Measurements from ENCODE around the gene GNAQ. TPM values are rescaled to one million over a fixed set of nuclear protein-coding genes. Genes with fewer than 3 reads are reported as not detected.
"Not testable (repeated sequence)": the region's sequence is repeated elsewhere in the genome, so short reads cannot be mapped to it uniquely, and the experiment has no call there.

GNAQ gene
- total and polyA plus RNA-seq, 2 donors (not counting 1 experiment from before 2014, with no cell fraction given): 30.4 to 74.3 TPM

GRCh38 chr9:77881111-77881510 lies 150.5 kb downstream of the GNAQ start:
- H3K79me2 ChIP-seq (ENCODE audit: control insufficient read depth, insufficient read depth, low read length): no peaks in the 10 kb centered on the region

GRCh38 chr9:77879437-77879943 lies 152.1 kb downstream of the GNAQ start:
- H3K4me1 ChIP-seq (ENCODE audit: control insufficient read depth, extremely low read depth, insufficient read depth, low read length): no peaks in the 10 kb centered on the region
- H2AFZ ChIP-seq (ENCODE audit: low read length): no peak overlapping the region
- no peaks in the 10 kb centered on the region for H4K20me1 ChIP-seq (ENCODE audit: control insufficient read depth, extremely low read depth, insufficient read depth, low read length)
- no peaks in the 10 kb centered on the region for H3K9me3 ChIP-seq (ENCODE audit: control insufficient read depth, insufficient read depth, low read depth, low read length)
- TF ChIP-seq CTCF (conservative IDR thresholded peaks at IDR 0.05 in 1 of 2, IDR thresholded peaks at IDR 0.05 in 1 of 2; ENCODE audit: low read depth in 1 of 2, low read length in 2 of 2) (no peak), EZH2 (IDR thresholded peaks at IDR 0.05; ENCODE audit: low read length, missing control alignments) (no peak)
- H3K27ac ChIP-seq (ENCODE audit: insufficient read depth, low read length): no peak overlapping the region
- no peaks in the 10 kb centered on the region for H3K27me3 ChIP-seq (ENCODE audit: control insufficient read depth, insufficient read depth, low read length)
- peak in 1 of 2 donors; percentile 80 for DNase-seq (ENCODE audit: low read depth in 2 of 2)
- H3K9ac ChIP-seq (ENCODE audit: insufficient read depth, low read length): no peak overlapping the region
- no peak overlapping the region for H3K4me2 ChIP-seq (ENCODE audit: extremely low read depth, insufficient read depth, low read length)
- no peak overlapping the region for H3K4me3 ChIP-seq (replicated peaks in 1 of 4; ENCODE audit: control extremely low read depth in 1 of 4, insufficient read depth in 1 of 4, low read depth in 3 of 4, low read length in 4 of 4)
- no peaks in the 10 kb centered on the region for H3K79me2 ChIP-seq (ENCODE audit: control insufficient read depth, insufficient read depth, low read length)
- no peaks in the 10 kb centered on the region for H3K36me3 ChIP-seq (ENCODE audit: control insufficient read depth, insufficient read depth, low read length)

More at GRCh38 chr9:77881111-77881510, 150.5 kb downstream of the GNAQ start:
- Histone ChIP-seq H3K9me3 (ENCODE audit: control insufficient read depth, insufficient read depth, low read depth, low read length) (no peaks in the 10 kb centered on the region), H4K20me1 (ENCODE audit: control insufficient read depth, extremely low read depth, insufficient read depth, low read length) (no peaks in the 10 kb centered on the region), H3K27ac (ENCODE audit: insufficient read depth, low read length) (no peak overlapping the region), H2AFZ (ENCODE audit: low read length) (no peak overlapping the region), H3K4me1 (ENCODE audit: control insufficient read depth, extremely low read depth, insufficient read depth, low read length) (no peaks in the 10 kb centered on the region), H3K4me2 (ENCODE audit: extremely low read depth, insufficient read depth, low read length) (no peak overlapping the region), H3K4me3 (replicated peaks in 1 of 4; ENCODE audit: control extremely low read depth in 1 of 4, insufficient read depth in 1 of 4, low read depth in 3 of 4, low read length in 4 of 4) (no peak overlapping the region), H3K36me3 (ENCODE audit: control insufficient read depth, insufficient read depth, low read length) (no peaks in the 10 kb centered on the region), H3K9ac (ENCODE audit: insufficient read depth, low read length) (no peak overlapping the region), H3K27me3 (ENCODE audit: control insufficient read depth, insufficient read depth, low read length) (no peaks in the 10 kb centered on the region)
- DNase-seq (ENCODE audit: low read depth in 2 of 2): no peak
- TF ChIP-seq CTCF (conservative IDR thresholded peaks at IDR 0.05 in 1 of 2, IDR thresholded peaks at IDR 0.05 in 1 of 2; ENCODE audit: low read depth in 1 of 2, low read length in 2 of 2) (no peak), EZH2 (IDR thresholded peaks at IDR 0.05; ENCODE audit: low read length, missing control alignments) (no peak)

- H3K4me2 ChIP-seq (ENCODE audit: extremely low read depth, insufficient read depth, low read length); H3K9me3 ChIP-seq (ENCODE audit: control insufficient read depth, insufficient read depth, low read depth, low read length); H3K36me3 ChIP-seq (ENCODE audit: control insufficient read depth, insufficient read depth, low read length); H3K4me3 ChIP-seq (replicated peaks in 1 of 4; ENCODE audit: control extremely low read depth in 1 of 4, insufficient read depth in 1 of 4, low read depth in 3 of 4, low read length in 4 of 4); H3K4me1 ChIP-seq (ENCODE audit: control insufficient read depth, extremely low read depth, insufficient read depth, low read length); H4K20me1 ChIP-seq (ENCODE audit: control insufficient read depth, extremely low read depth, insufficient read depth, low read length); H3K79me2 ChIP-seq (ENCODE audit: control insufficient read depth, insufficient read depth, low read length); H3K27ac ChIP-seq (ENCODE audit: insufficient read depth, low read length); DNase-seq (ENCODE audit: low read depth in 2 of 2); H3K9ac ChIP-seq (ENCODE audit: insufficient read depth, low read length); H2AFZ ChIP-seq (ENCODE audit: low read length); H3K27me3 ChIP-seq (ENCODE audit: control insufficient read depth, insufficient read depth, low read length): not testable (repeated sequence)
Observed at GRCh38 chr9:77878793-77879192, 152.8 kb downstream of the GNAQ start.

Data from fibroblast of lung (primary cell).